Sigmoid colon (tissue), 7 donors: Measurements from ENCODE around the gene EGFLAM. TPM values are rescaled to one million over a fixed set of nuclear protein-coding genes. Genes with fewer than 3 reads are reported as not detected.

Experiments used
- DNase-seq: peaks from one replicate; pipeline ENCODE4 v3.0.0-alpha.2; 2019
- H3K27ac ChIP-seq, 4 donors: fragments of 200-600 bp; sonication (generic); one replicate each; pipeline ENCODE4 v1.5.1; 2016 to 2019; ENCODE audit warnings: mild to moderate bottlenecking in 1 of 4
- H3K27me3 ChIP-seq, 3 donors: fragments of 200-600 bp; sonication (generic); one replicate each; pipeline ENCODE4 v1.5.1; 2019; ENCODE audit warnings: mild to moderate bottlenecking in 1 of 3
- H3K36me3 ChIP-seq, 4 donors: fragments of 200-600 bp; sonication (generic); one replicate each; pipeline ENCODE4 v1.5.1; 2016 to 2019
- H3K4me1 ChIP-seq, 4 donors: fragments of 200-600 bp; sonication (generic); one replicate each; pipeline ENCODE4 v1.5.1; 2017 to 2019
- H3K4me3 ChIP-seq, 4 donors: fragments of 200-600 bp; sonication (generic); one replicate each; pipeline ENCODE4 v1.5.1; 2017 to 2019; ENCODE audit warnings: mild to moderate bottlenecking in 2 of 4, moderate library complexity in 1 of 4
- H3K9me3 ChIP-seq, 4 donors: fragments of 200-600 bp in 3 of 4; sonication (generic) in 3 of 4; one replicate each; pipeline versions ENCODE4 v1.5.1 to v1.6.1; 2013 to 2019
- EP300 ChIP-seq, 4 donors: sonication (generic); formaldehyde crosslinking; IDR thresholded peaks; one replicate each; pipeline ENCODE4 v1.6.1; 2017; ENCODE audit warnings: antibody characterized with exemption in 4 of 4
- POLR2A ChIP-seq, 2 donors: fragments of 450-650 bp; IDR thresholded peaks; one replicate each; pipeline ENCODE4 v1.6.1; 2016; ENCODE audit warnings: antibody characterized with exemption in 2 of 2, mild to moderate bottlenecking in 2 of 2, moderate library complexity in 2 of 2
- POLR2AphosphoS5 ChIP-seq, 4 donors: sonication (generic); formaldehyde crosslinking; IDR thresholded peaks; one replicate each; pipeline ENCODE4 v1.6.1; 2017; ENCODE audit warnings: antibody characterized with exemption in 4 of 4
- WGBS, 2 donors: extraction: QIAGEN DNeasy Blood & Tissue Kit; methylation state at CpG; one replicate each; pipeline ENCODE4 v1.1.7; 2013; 5-methylcytosine and 5-hydroxymethylcytosine counted together
- intact Hi-C: fragments of 100-400 bp; cut with DNase I; formaldehyde crosslinking; loops from one replicate; pipeline ENCODE4 v1.15.1; 2023
- polyA plus RNA-seq, 3 donors: library from polyadenylated mRNA; stranded (reverse); fragments of 200-250 nt; gene quantifications; one replicate each; pipeline ENCODE4 v1.2.3, GENCODE V29; 2013
- total RNA-seq, 4 donors: library from RNA; depleted of rRNA; stranded (reverse); fragments of >200 nt; gene quantifications; one replicate each; pipeline ENCODE4 v1.1.0, GENCODE V29; 2016
- TF ChIP-seq, protein P1 (sequence below), 4 experiments: fragments of 450-650 bp in 3 of 4; fragments of 200-600 bp in 1 of 4; IDR thresholded peaks; one replicate each; pipeline ENCODE4 v1.5.1; 2016 to 2019; ENCODE audit warnings: antibody characterized with exemption in 4 of 4, mild to moderate bottlenecking in 3 of 4, moderate library complexity in 2 of 4
- donor health status: healthy with polysubstance abuse.
- donor health status: Bipolar disorder and iron deficiency.
- donor health status: healthy.

Gene EGFLAM
- total and polyA plus RNA-seq, 7 donors = 0.46 to 5.7 (median 2.5) TPM

DNA sequence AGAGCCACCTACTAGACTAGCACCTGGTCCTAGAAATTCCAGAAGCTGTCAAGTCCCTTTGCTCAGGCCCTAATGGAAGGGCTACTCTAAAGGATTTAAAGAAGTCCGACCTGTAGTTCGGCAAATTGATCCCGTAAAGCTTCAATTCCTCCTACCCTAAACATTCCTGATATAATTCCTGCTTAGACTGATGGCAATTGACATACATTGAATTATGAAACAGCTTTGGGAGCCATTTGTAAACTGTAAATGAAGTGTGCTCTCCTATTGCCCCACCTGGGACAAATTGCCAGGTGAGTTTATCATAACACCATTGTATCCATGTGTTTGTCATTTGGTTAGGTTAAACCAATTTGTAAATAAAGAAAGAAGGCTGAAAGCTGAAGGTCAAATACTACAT lies 104.4 kb downstream of the EGFLAM start:
- H3K4me1 ChIP-seq = no peaks in the 10 kb centered on the region
- H3K36me3 ChIP-seq = no peaks in the 10 kb centered on the region
- no peaks in the 10 kb centered on the region for H3K9me3 ChIP-seq
- intact Hi-C loops = no loop called here
- no peak overlapping the region for H3K27ac ChIP-seq
- H3K4me3 ChIP-seq = no peak overlapping the region
- DNase-seq = no peak
- TF ChIP-seq POLR2A (IDR thresholded peaks at IDR 0.05) (no peak), POLR2AphosphoS5 (IDR thresholded peaks at IDR 0.05) (no peak), EP300 (IDR thresholded peaks at IDR 0.05) (no peak)
- TF ChIP-seq, protein P1, sequence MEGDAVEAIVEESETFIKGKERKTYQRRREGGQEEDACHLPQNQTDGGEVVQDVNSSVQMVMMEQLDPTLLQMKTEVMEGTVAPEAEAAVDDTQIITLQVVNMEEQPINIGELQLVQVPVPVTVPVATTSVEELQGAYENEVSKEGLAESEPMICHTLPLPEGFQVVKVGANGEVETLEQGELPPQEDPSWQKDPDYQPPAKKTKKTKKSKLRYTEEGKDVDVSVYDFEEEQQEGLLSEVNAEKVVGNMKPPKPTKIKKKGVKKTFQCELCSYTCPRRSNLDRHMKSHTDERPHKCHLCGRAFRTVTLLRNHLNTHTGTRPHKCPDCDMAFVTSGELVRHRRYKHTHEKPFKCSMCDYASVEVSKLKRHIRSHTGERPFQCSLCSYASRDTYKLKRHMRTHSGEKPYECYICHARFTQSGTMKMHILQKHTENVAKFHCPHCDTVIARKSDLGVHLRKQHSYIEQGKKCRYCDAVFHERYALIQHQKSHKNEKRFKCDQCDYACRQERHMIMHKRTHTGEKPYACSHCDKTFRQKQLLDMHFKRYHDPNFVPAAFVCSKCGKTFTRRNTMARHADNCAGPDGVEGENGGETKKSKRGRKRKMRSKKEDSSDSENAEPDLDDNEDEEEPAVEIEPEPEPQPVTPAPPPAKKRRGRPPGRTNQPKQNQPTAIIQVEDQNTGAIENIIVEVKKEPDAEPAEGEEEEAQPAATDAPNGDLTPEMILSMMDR (IDR thresholded peaks at IDR 0.05) = no peak
- 87 to 92% methylated on average over 3 of the region's 3 CpGs for WGBS, 2 donors
- H3K27me3 ChIP-seq = no peaks in the 10 kb centered on the region

DNA sequence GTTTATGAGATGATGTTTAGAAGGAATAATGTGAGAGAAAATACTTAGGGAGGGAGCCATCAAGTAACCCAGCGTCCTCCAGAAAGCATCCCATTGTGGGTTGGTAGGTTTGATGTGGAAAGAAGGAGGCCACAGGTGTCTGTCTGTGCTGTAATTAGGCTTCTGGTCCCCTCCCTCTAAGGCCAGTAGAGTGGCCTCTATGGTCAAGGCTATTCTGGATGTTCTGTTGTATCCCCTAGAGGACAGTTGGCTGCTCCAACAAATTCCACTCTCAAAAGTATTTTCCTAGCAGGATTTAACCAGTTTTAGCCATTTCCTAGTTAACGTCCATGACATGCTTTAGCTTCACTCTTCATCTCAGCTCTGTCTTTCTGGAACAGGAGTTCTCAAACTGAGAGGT lies 106.5 kb downstream of the EGFLAM start:
- Histone ChIP-seq H3K36me3 (no peaks in the 10 kb centered on the region), H3K4me1 (no peaks in the 10 kb centered on the region), H3K27me3 (no peaks in the 10 kb centered on the region), H3K4me3 (no peak overlapping the region), H3K9me3 (no peaks in the 10 kb centered on the region), H3K27ac (no peak overlapping the region)
- intact Hi-C loops = no loop called here
- DNase-seq = no peak
- 66 to 83% methylated on average over 2 of the region's 2 CpGs for WGBS, 2 donors
- TF ChIP-seq EP300 (IDR thresholded peaks at IDR 0.05) (no peak), POLR2AphosphoS5 (IDR thresholded peaks at IDR 0.05) (no peak), POLR2A (IDR thresholded peaks at IDR 0.05) (no peak)
- TF ChIP-seq, protein P1 (IDR thresholded peaks at IDR 0.05) = no peak

DNA sequence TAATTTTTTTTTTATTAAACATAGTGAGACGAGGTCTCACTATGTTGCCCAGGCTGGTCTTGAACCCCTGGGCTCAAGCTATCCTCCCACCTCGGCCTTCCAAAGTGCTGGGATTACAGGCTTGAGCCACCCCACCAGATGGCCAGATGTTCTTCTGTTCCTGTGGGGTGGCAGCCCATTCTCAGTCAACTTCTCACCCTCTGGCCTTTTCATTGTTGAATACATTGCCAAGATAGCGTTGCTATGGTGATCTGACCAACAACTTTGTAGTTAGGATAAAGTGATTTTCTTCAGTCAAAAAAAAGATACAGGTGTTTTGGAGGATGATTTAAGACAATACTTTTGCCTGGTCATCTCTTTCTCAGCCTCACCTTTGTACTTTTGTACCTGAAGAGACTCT lies 109.1 kb downstream of the EGFLAM start:
- Histone ChIP-seq H3K27me3 (no peaks in the 10 kb centered on the region), H3K4me3 (no peak overlapping the region), H3K27ac (no peak overlapping the region), H3K36me3 (no peaks in the 10 kb centered on the region), H3K4me1 (no peaks in the 10 kb centered on the region), H3K9me3 (no peaks in the 10 kb centered on the region)
- no peak for TF ChIP-seq EP300 (IDR thresholded peaks at IDR 0.05)
- no peak for TF ChIP-seq POLR2A (IDR thresholded peaks at IDR 0.05)
- no peak for TF ChIP-seq POLR2AphosphoS5 (IDR thresholded peaks at IDR 0.05)
- TF ChIP-seq, protein P1 (IDR thresholded peaks at IDR 0.05) = no peak
- WGBS, 2 donors = 49 to 67% methylated on average over 3 of the region's 3 CpGs
- DNase-seq = no peak
- intact Hi-C loops = no loop called here

DNA sequence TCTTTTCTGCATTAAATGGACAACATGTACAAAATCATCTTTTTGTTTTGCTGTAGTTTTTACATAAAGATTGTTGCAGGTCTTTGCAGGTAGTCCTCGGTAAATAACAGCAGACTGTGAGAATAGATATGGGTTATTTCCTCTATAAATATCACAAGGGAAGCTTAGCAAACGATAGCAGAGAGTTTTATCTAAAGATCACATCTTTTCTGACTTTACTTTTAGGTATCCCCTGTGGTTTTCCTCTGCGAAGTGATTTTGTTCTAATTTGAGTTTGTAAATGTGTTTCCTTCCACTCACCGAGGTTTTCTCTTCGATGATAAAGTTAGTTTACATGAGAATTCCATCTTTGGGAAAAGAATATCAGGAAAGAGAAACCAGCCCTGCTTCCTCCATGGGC lies 109.6 kb downstream of the EGFLAM start:
- no peaks in the 10 kb centered on the region for H3K27me3 ChIP-seq
- no peak overlapping the region for H3K27ac ChIP-seq
- H3K4me3 ChIP-seq = no peak overlapping the region
- TF ChIP-seq, protein P1 (IDR thresholded peaks at IDR 0.05) = no peak
- TF ChIP-seq EP300 (IDR thresholded peaks at IDR 0.05) (no peak), POLR2A (IDR thresholded peaks at IDR 0.05) (no peak), POLR2AphosphoS5 (IDR thresholded peaks at IDR 0.05) (no peak)
- no peaks in the 10 kb centered on the region for H3K36me3 ChIP-seq
- H3K9me3 ChIP-seq = no peaks in the 10 kb centered on the region
- intact Hi-C loops = no loop called here
- WGBS, 2 donors = 14 to 29% methylated on average over 5 of the region's 5 CpGs
- DNase-seq = no peak
- H3K4me1 ChIP-seq = no peaks in the 10 kb centered on the region

GRCh38 chr5:38369692-38370091 lies 111.3 kb downstream of the EGFLAM start:
- H3K4me1 ChIP-seq = no peaks in the 10 kb centered on the region
- no peaks in the 10 kb centered on the region for H3K9me3 ChIP-seq
- no peak overlapping the region for H3K27ac ChIP-seq
- 44 to 50% methylated on average over 5 of the region's 5 CpGs for WGBS, 2 donors
- no peaks in the 10 kb centered on the region for H3K36me3 ChIP-seq
- TF ChIP-seq EP300 (IDR thresholded peaks at IDR 0.05) (no peak), POLR2A (IDR thresholded peaks at IDR 0.05) (no peak), POLR2AphosphoS5 (IDR thresholded peaks at IDR 0.05) (no peak)
- TF ChIP-seq, protein P1 (IDR thresholded peaks at IDR 0.05) = no peak
- DNase-seq = no peak
- intact Hi-C loops = no loop called here
- no peak overlapping the region for H3K4me3 ChIP-seq
- H3K27me3 ChIP-seq = no peaks in the 10 kb centered on the region
